Neural cell (in vitro differentiated cells): ENCODE results near the gene SP110. TPM values are rescaled to one million over a fixed set of nuclear protein-coding genes. Genes with fewer than 3 reads are reported as not detected.

Experiments used
- H2AFZ ChIP-seq: fragments of 200-600, 300-800 bp; sonication (generic), shearing (Covaris generic); 2 replicates; pipeline ENCODE4 v1.6.0; 2014; ENCODE audit warnings: low read depth, mild to moderate bottlenecking, antibody characterized with exemption, low read length, moderate library complexity
- H3F3A ChIP-seq: fragments of 200-600 bp; shearing (Covaris generic); 2 replicates; pipeline ENCODE4 v1.6.1; 2016; ENCODE audit warnings: mild to moderate bottlenecking, moderate library complexity, mixed read lengths, antibody characterized with exemption, low read length; ENCODE audit not compliant: insufficient read depth, poor library complexity, severe bottlenecking
- H3K27ac ChIP-seq: fragments of 200-600, 300-800 bp; sonication (generic), shearing (Covaris generic); 2 replicates; pipeline ENCODE4 v1.5.1; 2014; ENCODE audit warnings: mild to moderate bottlenecking, low read length, moderate library complexity
- H3K27me3 ChIP-seq: fragments of 300-800, 200-600 bp; sonication (generic), shearing (Covaris generic); 2 replicates; pipeline ENCODE4 v1.6.0; 2014; ENCODE audit warnings: mild to moderate bottlenecking, low read depth, low read length, moderate library complexity; ENCODE audit not compliant: insufficient read depth
- H3K36me3 ChIP-seq: fragments of 300-800, 200-600 bp; sonication (generic), shearing (Covaris generic); 2 replicates; pipeline ENCODE4 v1.5.1; 2014; ENCODE audit warnings: mild to moderate bottlenecking, antibody characterized with exemption, low read length, moderate library complexity; ENCODE audit not compliant: insufficient read depth
- H3K4me2 ChIP-seq: fragments of 300-800, 200-600 bp; sonication (generic), shearing (Covaris generic); 2 replicates; pipeline ENCODE4 v1.6.0; 2014; ENCODE audit warnings: mild to moderate bottlenecking, low read length
- H3K4me3 ChIP-seq: fragments of 300-800, 200-600 bp; sonication (generic), shearing (Covaris generic); 2 replicates; pipeline ENCODE4 v1.5.1; 2014; ENCODE audit warnings: mild to moderate bottlenecking, low read length, moderate library complexity
- H3K79me2 ChIP-seq: fragments of 200-600 bp; shearing (Covaris generic); replicated peaks from 2 replicates; pipeline ENCODE4 v1.6.0; 2014; ENCODE audit warnings: mild to moderate bottlenecking, low read length, moderate library complexity; ENCODE audit not compliant: insufficient read depth
- H3K9ac ChIP-seq: fragments of 300-800, 200-600 bp; sonication (generic), shearing (Covaris generic); 2 replicates; pipeline ENCODE4 v1.6.1; 2016; ENCODE audit warnings: mild to moderate bottlenecking, low read length, mixed read lengths
- H3K9me2 ChIP-seq: fragments of 200-600 bp; shearing (Covaris generic); 2 replicates; pipeline ENCODE4 v1.6.1; 2016; ENCODE audit warnings: mild to moderate bottlenecking, low read length, mixed read lengths; ENCODE audit not compliant: insufficient read depth
- H3K9me3 ChIP-seq: fragments of 200-600, 300-800 bp; sonication (generic), shearing (Covaris generic); 2 replicates; pipeline ENCODE4 v1.6.1; 2016; ENCODE audit warnings: mild to moderate bottlenecking, mixed run types, low read length, moderate library complexity, mixed read lengths
- H4K20me1 ChIP-seq: fragments of 200-600 bp; shearing (Covaris generic); 2 replicates; pipeline ENCODE4 v1.6.1; 2016; ENCODE audit warnings: mild to moderate bottlenecking, mixed run types; ENCODE audit not compliant: insufficient read depth
- EP300 ChIP-seq: fragments of 450-650 bp; conservative IDR thresholded peaks from 2 replicates; pipeline ENCODE4 v1.6.1; 2014; ENCODE audit warnings: antibody characterized with exemption, mild to moderate bottlenecking, moderate library complexity; ENCODE audit not compliant: poor library complexity, severe bottlenecking
- EZH2 ChIP-seq: fragments of 200-600, 300-800 bp; shearing (Covaris generic), sonication (generic); IDR thresholded peaks from 2 replicates; pipeline ENCODE4 v1.6.1; 2014; ENCODE audit warnings: antibody characterized with exemption, low read length, borderline replicate concordance, mild to moderate bottlenecking; ENCODE audit not compliant: insufficient read depth, poor library complexity, severe bottlenecking
- MXI1 ChIP-seq: fragments of 450-650 bp; conservative IDR thresholded peaks from 2 replicates; pipeline ENCODE4 v1.6.1; 2014; ENCODE audit warnings: antibody characterized with exemption, mild to moderate bottlenecking; ENCODE audit not compliant: poor library complexity, severe bottlenecking
- POLR2AphosphoS5 ChIP-seq: IDR thresholded peaks from 2 replicates; pipeline ENCODE4 v1.6.1; 2012
- RAD21 ChIP-seq: fragments of 450-650 bp; conservative IDR thresholded peaks from 2 replicates; pipeline ENCODE4 v1.6.1; 2014; ENCODE audit warnings: antibody characterized with exemption, mild to moderate bottlenecking, moderate library complexity
- SMC3 ChIP-seq: fragments of 450-650 bp; conservative IDR thresholded peaks from 2 replicates; pipeline ENCODE4 v1.6.1; 2014; ENCODE audit warnings: antibody characterized with exemption, mild to moderate bottlenecking, moderate library complexity; ENCODE audit not compliant: poor library complexity
- TAF1 ChIP-seq: IDR thresholded peaks from 2 replicates; pipeline ENCODE4 v1.6.1; 2012; ENCODE audit warnings: low read depth
- polyA plus RNA-seq: library from polyadenylated mRNA; depleted of rRNA; stranded (reverse); fragments of >200 nt; gene quantifications from 2 replicates; pipeline ENCODE4 v1.2.3, GENCODE V29; 2014
- TF ChIP-seq, protein P1 (sequence below): IDR thresholded peaks from 2 replicates; pipeline ENCODE4 v1.6.1; 2012; ENCODE audit warnings: borderline replicate concordance
- TF ChIP-seq, protein P2 (sequence below): fragments of 450-650 bp; IDR thresholded peaks from 2 replicates; pipeline ENCODE4 v1.5.1; 2014; ENCODE audit warnings: antibody characterized with exemption, mild to moderate bottlenecking, moderate library complexity; ENCODE audit not compliant: poor library complexity, severe bottlenecking

Gene SP110
- polyA plus RNA-seq, 1 donor from 2014 or later: not detected

DNA sequence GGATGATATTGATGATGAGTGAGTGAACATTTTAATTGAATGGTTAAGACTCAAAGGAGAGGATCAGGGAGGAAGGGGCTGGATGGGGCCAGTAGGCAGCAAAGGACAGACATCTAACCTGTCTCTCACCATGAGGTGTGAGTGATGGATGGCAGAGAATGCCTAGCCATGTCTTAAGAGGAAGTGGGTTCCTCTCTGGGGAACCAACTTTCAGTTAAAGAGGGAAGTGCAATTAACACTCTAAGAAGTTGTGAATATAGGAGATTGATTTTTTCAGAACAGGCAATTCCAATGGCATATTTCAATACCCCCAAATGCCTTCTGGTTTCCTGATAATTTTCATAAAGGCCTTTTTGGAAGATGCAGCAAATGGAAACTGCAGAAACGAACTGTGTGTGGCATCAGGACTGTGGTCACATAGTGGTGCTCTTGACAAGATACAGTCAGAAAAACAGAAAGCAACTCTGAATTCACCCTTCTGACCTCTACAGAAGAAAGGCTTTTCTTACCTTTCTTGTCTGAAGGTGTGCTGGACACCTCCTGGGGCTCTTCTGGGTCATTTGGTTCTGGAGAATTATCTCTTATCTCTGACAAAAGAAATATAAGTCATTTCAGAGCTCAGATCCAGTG, 10.2 kb downstream of the SP110 start:
- H3K9ac ChIP-seq: no peak overlapping the region

DNA sequence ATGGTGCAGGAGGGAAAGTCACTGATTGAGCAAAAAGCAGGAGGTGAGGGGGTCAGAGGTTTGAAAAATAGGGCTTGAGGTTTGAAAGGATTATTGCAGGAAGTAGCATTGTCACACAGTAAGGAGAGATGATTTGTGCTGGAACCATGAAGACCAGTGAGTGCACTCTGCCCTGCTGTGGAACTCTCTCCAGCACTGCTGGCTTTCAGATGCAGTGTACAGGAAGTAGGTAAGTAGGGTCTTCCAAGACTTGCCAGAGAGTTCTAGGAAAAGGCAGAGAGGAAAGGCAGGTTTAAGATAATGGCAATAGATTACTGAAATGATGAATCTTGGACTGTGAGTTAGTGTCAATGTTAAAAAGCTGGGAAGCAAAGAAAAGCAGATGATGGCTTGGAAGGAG, 11.2 kb downstream of the SP110 start:
- H3K27me3 ChIP-seq: no peaks in the 10 kb centered on the region
- H3K4me3 ChIP-seq: no peak overlapping the region
- H3K79me2 ChIP-seq: no peaks in the 10 kb centered on the region
- no peaks in the 10 kb centered on the region for H3F3A ChIP-seq
- no peak overlapping the region for H3K9ac ChIP-seq
- no peaks in the 10 kb centered on the region for H3K9me3 ChIP-seq
- no peaks in the 10 kb centered on the region for H3K9me2 ChIP-seq
- H2AFZ ChIP-seq: no peak overlapping the region
- H4K20me1 ChIP-seq: no peaks in the 10 kb centered on the region
- no peak overlapping the region for H3K4me2 ChIP-seq
- TF ChIP-seq, protein P1, sequence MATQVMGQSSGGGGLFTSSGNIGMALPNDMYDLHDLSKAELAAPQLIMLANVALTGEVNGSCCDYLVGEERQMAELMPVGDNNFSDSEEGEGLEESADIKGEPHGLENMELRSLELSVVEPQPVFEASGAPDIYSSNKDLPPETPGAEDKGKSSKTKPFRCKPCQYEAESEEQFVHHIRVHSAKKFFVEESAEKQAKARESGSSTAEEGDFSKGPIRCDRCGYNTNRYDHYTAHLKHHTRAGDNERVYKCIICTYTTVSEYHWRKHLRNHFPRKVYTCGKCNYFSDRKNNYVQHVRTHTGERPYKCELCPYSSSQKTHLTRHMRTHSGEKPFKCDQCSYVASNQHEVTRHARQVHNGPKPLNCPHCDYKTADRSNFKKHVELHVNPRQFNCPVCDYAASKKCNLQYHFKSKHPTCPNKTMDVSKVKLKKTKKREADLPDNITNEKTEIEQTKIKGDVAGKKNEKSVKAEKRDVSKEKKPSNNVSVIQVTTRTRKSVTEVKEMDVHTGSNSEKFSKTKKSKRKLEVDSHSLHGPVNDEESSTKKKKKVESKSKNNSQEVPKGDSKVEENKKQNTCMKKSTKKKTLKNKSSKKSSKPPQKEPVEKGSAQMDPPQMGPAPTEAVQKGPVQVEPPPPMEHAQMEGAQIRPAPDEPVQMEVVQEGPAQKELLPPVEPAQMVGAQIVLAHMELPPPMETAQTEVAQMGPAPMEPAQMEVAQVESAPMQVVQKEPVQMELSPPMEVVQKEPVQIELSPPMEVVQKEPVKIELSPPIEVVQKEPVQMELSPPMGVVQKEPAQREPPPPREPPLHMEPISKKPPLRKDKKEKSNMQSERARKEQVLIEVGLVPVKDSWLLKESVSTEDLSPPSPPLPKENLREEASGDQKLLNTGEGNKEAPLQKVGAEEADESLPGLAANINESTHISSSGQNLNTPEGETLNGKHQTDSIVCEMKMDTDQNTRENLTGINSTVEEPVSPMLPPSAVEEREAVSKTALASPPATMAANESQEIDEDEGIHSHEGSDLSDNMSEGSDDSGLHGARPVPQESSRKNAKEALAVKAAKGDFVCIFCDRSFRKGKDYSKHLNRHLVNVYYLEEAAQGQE: no peak
- TF ChIP-seq MXI1: no peak
- no peak for TF ChIP-seq EP300
- TF ChIP-seq POLR2AphosphoS5: no peak
- TF ChIP-seq SMC3: no peak
- TF ChIP-seq EZH2: no peak
- TF ChIP-seq RAD21: no peak
- no peak for TF ChIP-seq TAF1
- TF ChIP-seq, protein P2, sequence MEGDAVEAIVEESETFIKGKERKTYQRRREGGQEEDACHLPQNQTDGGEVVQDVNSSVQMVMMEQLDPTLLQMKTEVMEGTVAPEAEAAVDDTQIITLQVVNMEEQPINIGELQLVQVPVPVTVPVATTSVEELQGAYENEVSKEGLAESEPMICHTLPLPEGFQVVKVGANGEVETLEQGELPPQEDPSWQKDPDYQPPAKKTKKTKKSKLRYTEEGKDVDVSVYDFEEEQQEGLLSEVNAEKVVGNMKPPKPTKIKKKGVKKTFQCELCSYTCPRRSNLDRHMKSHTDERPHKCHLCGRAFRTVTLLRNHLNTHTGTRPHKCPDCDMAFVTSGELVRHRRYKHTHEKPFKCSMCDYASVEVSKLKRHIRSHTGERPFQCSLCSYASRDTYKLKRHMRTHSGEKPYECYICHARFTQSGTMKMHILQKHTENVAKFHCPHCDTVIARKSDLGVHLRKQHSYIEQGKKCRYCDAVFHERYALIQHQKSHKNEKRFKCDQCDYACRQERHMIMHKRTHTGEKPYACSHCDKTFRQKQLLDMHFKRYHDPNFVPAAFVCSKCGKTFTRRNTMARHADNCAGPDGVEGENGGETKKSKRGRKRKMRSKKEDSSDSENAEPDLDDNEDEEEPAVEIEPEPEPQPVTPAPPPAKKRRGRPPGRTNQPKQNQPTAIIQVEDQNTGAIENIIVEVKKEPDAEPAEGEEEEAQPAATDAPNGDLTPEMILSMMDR: no peak
- no peak overlapping the region for H3K27ac ChIP-seq
- H3K36me3 ChIP-seq: no peaks in the 10 kb centered on the region

More for the DNA sequence above, 10.2 kb downstream of the SP110 start:
- H3K4me3 ChIP-seq: no peak overlapping the region
- no peaks in the 10 kb centered on the region for H3F3A ChIP-seq
- H3K79me2 ChIP-seq: no peaks in the 10 kb centered on the region
- no peaks in the 10 kb centered on the region for H3K36me3 ChIP-seq
- no peak overlapping the region for H2AFZ ChIP-seq
- no peaks in the 10 kb centered on the region for H3K27me3 ChIP-seq
- no peaks in the 10 kb centered on the region for H3K9me3 ChIP-seq
- no peaks in the 10 kb centered on the region for H3K9me2 ChIP-seq
- no peak overlapping the region for H3K27ac ChIP-seq
- no peak overlapping the region for H3K4me2 ChIP-seq
- H4K20me1 ChIP-seq: no peaks in the 10 kb centered on the region
- TF ChIP-seq EZH2 (no peak), RAD21 (no peak), EP300 (no peak), SMC3 (no peak), MXI1 (no peak), TAF1 (no peak), POLR2AphosphoS5 (no peak)
- TF ChIP-seq, protein P2: no peak
- TF ChIP-seq, protein P1: no peak
